ENCODE measurements around the gene MYPOP. TPM values are rescaled to one million over a fixed set of nuclear protein-coding genes. Genes with fewer than 3 reads are reported as not detected.

MYPOP gene
- total and polyA plus RNA-seq, 2 of the 13 experiments (the other 11 are each of a cell fraction or from before 2014, with no cell fraction given): 2.3 to 2.7 TPM

GRCh38 chr19:45881082-45881908 is 21.1 kb downstream of the MYPOP start (continued):
- TF ChIP-seq, protein P1, sequence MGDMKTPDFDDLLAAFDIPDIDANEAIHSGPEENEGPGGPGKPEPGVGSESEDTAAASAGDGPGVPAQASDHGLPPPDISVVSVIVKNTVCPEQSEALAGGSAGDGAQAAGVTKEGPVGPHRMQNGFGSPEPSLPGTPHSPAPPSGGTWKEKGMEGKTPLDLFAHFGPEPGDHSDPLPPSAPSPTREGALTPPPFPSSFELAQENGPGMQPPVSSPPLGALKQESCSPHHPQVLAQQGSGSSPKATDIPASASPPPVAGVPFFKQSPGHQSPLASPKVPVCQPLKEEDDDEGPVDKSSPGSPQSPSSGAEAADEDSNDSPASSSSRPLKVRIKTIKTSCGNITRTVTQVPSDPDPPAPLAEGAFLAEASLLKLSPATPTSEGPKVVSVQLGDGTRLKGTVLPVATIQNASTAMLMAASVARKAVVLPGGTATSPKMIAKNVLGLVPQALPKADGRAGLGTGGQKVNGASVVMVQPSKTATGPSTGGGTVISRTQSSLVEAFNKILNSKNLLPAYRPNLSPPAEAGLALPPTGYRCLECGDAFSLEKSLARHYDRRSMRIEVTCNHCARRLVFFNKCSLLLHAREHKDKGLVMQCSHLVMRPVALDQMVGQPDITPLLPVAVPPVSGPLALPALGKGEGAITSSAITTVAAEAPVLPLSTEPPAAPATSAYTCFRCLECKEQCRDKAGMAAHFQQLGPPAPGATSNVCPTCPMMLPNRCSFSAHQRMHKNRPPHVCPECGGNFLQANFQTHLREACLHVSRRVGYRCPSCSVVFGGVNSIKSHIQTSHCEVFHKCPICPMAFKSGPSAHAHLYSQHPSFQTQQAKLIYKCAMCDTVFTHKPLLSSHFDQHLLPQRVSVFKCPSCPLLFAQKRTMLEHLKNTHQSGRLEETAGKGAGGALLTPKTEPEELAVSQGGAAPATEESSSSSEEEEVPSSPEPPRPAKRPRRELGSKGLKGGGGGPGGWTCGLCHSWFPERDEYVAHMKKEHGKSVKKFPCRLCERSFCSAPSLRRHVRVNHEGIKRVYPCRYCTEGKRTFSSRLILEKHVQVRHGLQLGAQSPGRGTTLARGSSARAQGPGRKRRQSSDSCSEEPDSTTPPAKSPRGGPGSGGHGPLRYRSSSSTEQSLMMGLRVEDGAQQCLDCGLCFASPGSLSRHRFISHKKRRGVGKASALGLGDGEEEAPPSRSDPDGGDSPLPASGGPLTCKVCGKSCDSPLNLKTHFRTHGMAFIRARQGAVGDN (CRISPR knock-in tag; IDR thresholded peaks at IDR 0.05): peak; percentile 54
- TF ChIP-seq ZNF580 (CRISPR knock-in tag; IDR thresholded peaks at IDR 0.05; ENCODE audit: borderline replicate concordance, low read depth) (no peak), CREB1 (IDR thresholded peaks at IDR 0.05) (peak; percentile 83), CREB1 (CRISPR knock-in tag; IDR thresholded peaks at IDR 0.05) (no peak), ZNF292 (CRISPR knock-in tag; IDR thresholded peaks at IDR 0.05; ENCODE audit: borderline replicate concordance, low read depth) (0 out of 2 replicates have a peak, but pooled peaks have one; percentile 25), HOXA9 (CRISPR knock-in tag; IDR thresholded peaks at IDR 0.05; ENCODE audit: borderline replicate concordance) (0 out of 2 replicates have a peak, but pooled peaks have one; percentile 12), SAFB2 (CRISPR knock-in tag; IDR thresholded peaks at IDR 0.05; ENCODE audit: borderline replicate concordance, low read depth) (no peak)
- TF ChIP-seq, protein P2, sequence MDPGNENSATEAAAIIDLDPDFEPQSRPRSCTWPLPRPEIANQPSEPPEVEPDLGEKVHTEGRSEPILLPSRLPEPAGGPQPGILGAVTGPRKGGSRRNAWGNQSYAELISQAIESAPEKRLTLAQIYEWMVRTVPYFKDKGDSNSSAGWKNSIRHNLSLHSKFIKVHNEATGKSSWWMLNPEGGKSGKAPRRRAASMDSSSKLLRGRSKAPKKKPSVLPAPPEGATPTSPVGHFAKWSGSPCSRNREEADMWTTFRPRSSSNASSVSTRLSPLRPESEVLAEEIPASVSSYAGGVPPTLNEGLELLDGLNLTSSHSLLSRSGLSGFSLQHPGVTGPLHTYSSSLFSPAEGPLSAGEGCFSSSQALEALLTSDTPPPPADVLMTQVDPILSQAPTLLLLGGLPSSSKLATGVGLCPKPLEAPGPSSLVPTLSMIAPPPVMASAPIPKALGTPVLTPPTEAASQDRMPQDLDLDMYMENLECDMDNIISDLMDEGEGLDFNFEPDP (CRISPR knock-in tag; conservative IDR thresholded peaks at IDR 0.05): 0 out of 2 replicates have a peak, but pooled peaks have one; percentile 45
